Measurements from ENCODE around the gene UBE3D. TPM values are rescaled to one million over a fixed set of nuclear protein-coding genes. Genes with fewer than 3 reads are reported as not detected.

Gene UBE3D
- total RNA-seq, 4 donors from 2014 or later, result 8.9 to 20.5 (median 13.1) TPM

- TF ChIP-seq POLR2A (IDR thresholded peaks at IDR 0.05) (no peak), CTCF (IDR thresholded peaks at IDR 0.05) (no peak)
- Histone ChIP-seq H3K9me3 (no peaks in the 10 kb centered on the region), H3K36me3 (no peaks in the 10 kb centered on the region), H3K4me1 (no peaks in the 10 kb centered on the region), H3K4me3 (no peak overlapping the region), H3K27ac (no peak overlapping the region), H3K27me3 (no peaks in the 10 kb centered on the region)
- DNase-seq, result no peak
- intact Hi-C loops (cut with DNase I; ENCODE audit: low total_unique reads), result no loop called here
These were observed 186.8 kb downstream of the UBE3D start for GRCh38 chr6:82878812-82879211.

GRCh38 chr6:82877213-82878195, 188.1 kb downstream of the UBE3D start:
- no peak for TF ChIP-seq CTCF (IDR thresholded peaks at IDR 0.05)
- TF ChIP-seq POLR2A (IDR thresholded peaks at IDR 0.05), result no peak
- no peak for DNase-seq
- H3K27ac ChIP-seq, result no peak overlapping the region
- no peaks in the 10 kb centered on the region for H3K36me3 ChIP-seq
- H3K4me3 ChIP-seq, result no peak overlapping the region
- H3K9me3 ChIP-seq, result no peaks in the 10 kb centered on the region
- H3K4me1 ChIP-seq, result no peaks in the 10 kb centered on the region
- intact Hi-C loops (cut with DNase I; ENCODE audit: low total_unique reads), result no loop called here
- no peaks in the 10 kb centered on the region for H3K27me3 ChIP-seq

- TF ChIP-seq POLR2A (IDR thresholded peaks at IDR 0.05) (no peak), CTCF (IDR thresholded peaks at IDR 0.05) (no peak)
- Histone ChIP-seq H3K27ac (no peak overlapping the region), H3K9me3 (no peaks in the 10 kb centered on the region), H3K36me3 (no peaks in the 10 kb centered on the region), H3K4me3 (no peak overlapping the region), H3K4me1 (no peaks in the 10 kb centered on the region), H3K27me3 (no peaks in the 10 kb centered on the region)
- intact Hi-C loops (cut with DNase I; ENCODE audit: low total_unique reads), result no loop called here
- DNase-seq, result no peak
These were observed 190.0 kb downstream of the UBE3D start for GRCh38 chr6:82875573-82876185.

GRCh38 chr6:82874867-82875266, 190.8 kb downstream of the UBE3D start:
- Histone ChIP-seq H3K4me1 (no peaks in the 10 kb centered on the region), H3K36me3 (no peaks in the 10 kb centered on the region), H3K9me3 (no peaks in the 10 kb centered on the region), H3K27ac (no peak overlapping the region), H3K4me3 (no peak overlapping the region), H3K27me3 (no peaks in the 10 kb centered on the region)
- TF ChIP-seq POLR2A (IDR thresholded peaks at IDR 0.05) (no peak), CTCF (IDR thresholded peaks at IDR 0.05) (no peak)
- intact Hi-C loops (cut with DNase I; ENCODE audit: low total_unique reads), result no loop called here
- DNase-seq, result no peak

- TF ChIP-seq POLR2A (IDR thresholded peaks at IDR 0.05), result no peak
- no peak for TF ChIP-seq CTCF (IDR thresholded peaks at IDR 0.05)
- intact Hi-C loops (cut with DNase I; ENCODE audit: low total_unique reads), result no loop called here
- Histone ChIP-seq H3K27ac (no peak overlapping the region), H3K9me3 (no peaks in the 10 kb centered on the region), H3K27me3 (no peaks in the 10 kb centered on the region), H3K4me3 (no peak overlapping the region), H3K4me1 (no peaks in the 10 kb centered on the region), H3K36me3 (no peaks in the 10 kb centered on the region)
- no peak for DNase-seq
These were observed 193.5 kb downstream of the UBE3D start for GRCh38 chr6:82872185-82872584.

Measured in uterus (tissue), 4 donors.